Upper lobe of left lung (tissue), 6 donors: Measurements from ENCODE around the gene COL9A3. TPM values are rescaled to one million over a fixed set of nuclear protein-coding genes. Genes with fewer than 3 reads are reported as not detected.

Source experiments
- ATAC-seq, 2 donors: fragments of 200-7000 bp; cut with Tn5 transposase; one replicate each; pipeline ENCODE4 v1.9.1; 2022; ENCODE audit warnings: mild to moderate bottlenecking in 2 of 2, moderate library complexity in 2 of 2; ENCODE audit not compliant: low FRiP score in 2 of 2
- DNase-seq, 2 donors: peaks; one replicate each; pipeline ENCODE4 v3.0.0-alpha.2; 2019 to 2020
- H3K27ac ChIP-seq, 4 donors: fragments of 200-600 bp; sonication (generic); one replicate each; pipeline ENCODE4 v1.5.1; 2016 to 2019
- H3K27me3 ChIP-seq, 4 donors: fragments of 200-600 bp; sonication (generic); one replicate each; pipeline ENCODE4 v1.5.1; 2017 to 2019
- H3K36me3 ChIP-seq, 4 donors: fragments of 200-600 bp; sonication (generic); one replicate each; pipeline ENCODE4 v1.5.1; 2016 to 2019
- H3K4me1 ChIP-seq, 4 donors: fragments of 200-600 bp; sonication (generic); one replicate each; pipeline ENCODE4 v1.5.1; 2018 to 2019
- H3K4me3 ChIP-seq, 4 donors: fragments of 200-600 bp; sonication (generic); one replicate each; pipeline ENCODE4 v1.5.1; 2017 to 2019; ENCODE audit warnings: mild to moderate bottlenecking in 2 of 4, moderate library complexity in 1 of 4
- H3K9me3 ChIP-seq, 4 donors: fragments of 200-600 bp; sonication (generic); one replicate each; pipeline ENCODE4 v1.5.1; 2018 to 2019
- EP300 ChIP-seq, 4 donors: sonication (generic); formaldehyde crosslinking; IDR thresholded peaks; one replicate each; pipeline ENCODE4 v1.5.1; 2017; ENCODE audit warnings: antibody characterized with exemption in 4 of 4, control low read depth in 2 of 4
- POLR2A ChIP-seq, 4 donors: fragments of 450-650 bp; IDR thresholded peaks; one replicate each; pipeline ENCODE4 v1.5.1; 2016 to 2017; ENCODE audit warnings: antibody characterized with exemption in 4 of 4, mild to moderate bottlenecking in 2 of 4
- POLR2AphosphoS5 ChIP-seq, 2 donors: sonication (generic); formaldehyde crosslinking; IDR thresholded peaks; one replicate each; pipeline ENCODE4 v1.5.1; 2017; ENCODE audit warnings: antibody characterized with exemption in 2 of 2
- WGBS, 2 donors: methylation state at CpG; one replicate each; pipeline ENCODE4 v1.1.5; 2017 to 2018; 5-methylcytosine and 5-hydroxymethylcytosine counted together
- total RNA-seq, 6 donors: library from RNA; depleted of rRNA in 4 of 6; stranded (reverse); fragments of >200 nt in 4 of 6; gene quantifications; one replicate each; pipeline versions ENCODE4 v1.1.0 to v1.2.1, GENCODE V29; 2016 to 2021
- TF ChIP-seq, protein P1 (sequence below), 6 experiments: fragments of 450-650 bp in 4 of 6; fragments of 200-600 bp in 2 of 6; sonication (generic) in 2 of 6; IDR thresholded peaks; one replicate each; pipeline ENCODE4 v1.5.1; 2016 to 2019; ENCODE audit warnings: antibody characterized with exemption in 6 of 6
- donor health status: DM: no; HTN: no; CAD: no; lungs with moderate emphysema.
- donor health status: DM: no; HTN: yes; CAD: no; lungs with severe emphysema.

The COL9A3 gene
- total RNA-seq, 6 donors from 2014 or later = 0.57 to 8.4 (median 2.1) TPM; not detected in 1

DNA sequence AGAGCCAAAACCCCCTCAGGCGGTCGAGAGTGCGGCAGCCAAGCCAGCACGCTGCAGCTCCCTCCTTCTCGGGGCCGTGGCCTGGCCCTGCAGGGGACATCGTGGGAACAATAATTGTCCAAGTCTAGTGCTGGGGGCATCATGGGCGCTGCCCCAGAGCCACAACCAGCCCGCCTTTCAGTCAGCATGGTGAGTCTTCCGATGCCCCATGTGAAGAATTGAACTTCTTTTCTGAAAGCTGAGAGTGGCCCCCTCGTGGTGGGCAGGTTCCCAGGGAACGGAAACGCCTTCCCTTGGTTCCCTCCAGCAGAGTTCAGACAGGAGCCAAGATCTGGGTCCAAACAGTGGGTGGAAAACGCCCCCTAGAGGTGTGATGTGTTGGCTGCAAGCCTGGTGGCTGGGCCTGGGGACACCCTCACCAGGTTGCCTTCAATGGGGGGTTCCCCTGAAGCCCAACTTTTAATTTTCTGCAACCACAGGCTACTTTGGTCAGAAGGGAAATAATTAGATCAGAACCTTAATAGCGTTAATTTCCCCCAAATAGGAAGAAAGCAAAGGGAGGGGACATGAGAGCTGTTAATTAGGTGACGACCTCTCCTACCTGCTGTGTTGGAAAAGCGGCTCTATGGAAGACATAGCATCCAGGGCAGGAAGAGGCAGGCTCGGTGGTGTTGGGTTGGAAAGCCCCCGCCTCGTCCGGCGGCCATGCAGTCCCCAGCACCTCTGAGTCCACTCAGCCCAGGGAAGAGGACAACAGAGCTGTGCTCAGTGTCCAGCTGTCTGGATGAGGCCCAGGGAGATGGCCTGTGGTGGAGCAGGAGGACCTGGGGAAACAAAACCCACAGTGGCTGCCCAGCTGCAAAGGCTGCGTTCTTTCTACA lies 25.3 kb upstream of the COL9A3 start:
- Histone ChIP-seq H3K9me3 (no peaks in the 10 kb centered on the region), H3K36me3 (no peaks in the 10 kb centered on the region), H3K27me3 (no peaks in the 10 kb centered on the region), H3K4me1 (peaks cover 11 to 31% (median 19%) of the 10 kb centered on the region in 4 donors), H3K4me3 (no peak overlapping the region), H3K27ac (no peak overlapping the region)
- WGBS, 2 donors = 51 to 58% methylated on average over 12 to 16 of the region's 23 CpGs
- peak in 1 of 2 donors; percentile 20 for ATAC-seq
- peak; percentile 76 to 82 for DNase-seq
- no peak for TF ChIP-seq POLR2A (IDR thresholded peaks at IDR 0.05)
- no peak for TF ChIP-seq POLR2AphosphoS5 (IDR thresholded peaks at IDR 0.05)
- TF ChIP-seq, protein P1, sequence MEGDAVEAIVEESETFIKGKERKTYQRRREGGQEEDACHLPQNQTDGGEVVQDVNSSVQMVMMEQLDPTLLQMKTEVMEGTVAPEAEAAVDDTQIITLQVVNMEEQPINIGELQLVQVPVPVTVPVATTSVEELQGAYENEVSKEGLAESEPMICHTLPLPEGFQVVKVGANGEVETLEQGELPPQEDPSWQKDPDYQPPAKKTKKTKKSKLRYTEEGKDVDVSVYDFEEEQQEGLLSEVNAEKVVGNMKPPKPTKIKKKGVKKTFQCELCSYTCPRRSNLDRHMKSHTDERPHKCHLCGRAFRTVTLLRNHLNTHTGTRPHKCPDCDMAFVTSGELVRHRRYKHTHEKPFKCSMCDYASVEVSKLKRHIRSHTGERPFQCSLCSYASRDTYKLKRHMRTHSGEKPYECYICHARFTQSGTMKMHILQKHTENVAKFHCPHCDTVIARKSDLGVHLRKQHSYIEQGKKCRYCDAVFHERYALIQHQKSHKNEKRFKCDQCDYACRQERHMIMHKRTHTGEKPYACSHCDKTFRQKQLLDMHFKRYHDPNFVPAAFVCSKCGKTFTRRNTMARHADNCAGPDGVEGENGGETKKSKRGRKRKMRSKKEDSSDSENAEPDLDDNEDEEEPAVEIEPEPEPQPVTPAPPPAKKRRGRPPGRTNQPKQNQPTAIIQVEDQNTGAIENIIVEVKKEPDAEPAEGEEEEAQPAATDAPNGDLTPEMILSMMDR (IDR thresholded peaks at IDR 0.05) = peak; percentile 86 to 94 (median 90)
- TF ChIP-seq EP300 (IDR thresholded peaks at IDR 0.05) = no peak

- H3K4me3 ChIP-seq = no peak overlapping the region
- WGBS, 2 donors = 77 to 79% methylated on average over 6 to 9 of the region's 9 CpGs
- TF ChIP-seq POLR2AphosphoS5 (IDR thresholded peaks at IDR 0.05) = no peak
- no peak for TF ChIP-seq POLR2A (IDR thresholded peaks at IDR 0.05)
- TF ChIP-seq, protein P1 (IDR thresholded peaks at IDR 0.05) = no peak
- no peak for TF ChIP-seq EP300 (IDR thresholded peaks at IDR 0.05)
- H3K9me3 ChIP-seq = no peaks in the 10 kb centered on the region
- no peak for ATAC-seq
- H3K4me1 ChIP-seq = peaks cover 16 to 38% (median 24%) of the 10 kb centered on the region in 4 donors
- DNase-seq = no peak
- no peaks in the 10 kb centered on the region for H3K36me3 ChIP-seq
- H3K27me3 ChIP-seq = no peaks in the 10 kb centered on the region
- peak overlapping the region in 1 of 4 donors; percentile 94 for H3K27ac ChIP-seq
These were observed 24.5 kb upstream of the COL9A3 start for GRCh38 chr20:62792182-62792939.

- H3K36me3 ChIP-seq = peaks cover 0 to 4% (median 0%) of the 10 kb centered on the region in 4 donors
- H3K27me3 ChIP-seq = no peaks in the 10 kb centered on the region
- H3K4me1 ChIP-seq = peaks cover 19 to 40% (median 30%) of the 10 kb centered on the region in 4 donors
- H3K9me3 ChIP-seq = no peaks in the 10 kb centered on the region
- TF ChIP-seq, protein P1 (IDR thresholded peaks at IDR 0.05) = no peak
- TF ChIP-seq EP300 (IDR thresholded peaks at IDR 0.05) = no peak
- no peak for TF ChIP-seq POLR2AphosphoS5 (IDR thresholded peaks at IDR 0.05)
- H3K4me3 ChIP-seq = peak overlapping the region in 3 of 4 donors; percentile 78 to 82 (median 82)
- peak overlapping the region; percentile 92 to 97 (median 94) for H3K27ac ChIP-seq
- 84 to 88% methylated on average over 21 to 22 of the region's 22 CpGs for WGBS, 2 donors
- DNase-seq (no peak), ATAC-seq (no peak)
These were observed 23.7 kb upstream of the COL9A3 start for GRCh38 chr20:62792940-62793756.

- no peak for TF ChIP-seq EP300 (IDR thresholded peaks at IDR 0.05)
- TF ChIP-seq, protein P1 (IDR thresholded peaks at IDR 0.05) = peak in 1 of 6 experiments; percentile 18
- 64% methylated on average over 6 of the region's 7 CpGs; no CpG with 5 or more reads in 1 of the 2 donors for WGBS, 2 donors
- Histone ChIP-seq H3K4me3 (peak overlapping the region in 3 of 4 donors; percentile 78 to 82 (median 82)), H3K36me3 (peaks cover 0 to 9% (median 3%) of the 10 kb centered on the region in 4 donors), H3K27me3 (no peaks in the 10 kb centered on the region), H3K27ac (peak overlapping the region; percentile 92 to 97 (median 94)), H3K4me1 (peaks cover 19 to 40% (median 31%) of the 10 kb centered on the region in 4 donors), H3K9me3 (no peaks in the 10 kb centered on the region)
- no peak for DNase-seq
- no peak for ATAC-seq
These were observed 23.2 kb upstream of the COL9A3 start for GRCh38 chr20:62793757-62794006.
